Stimulated activated CD4-positive, alpha-beta T cell treated with anti-CD3 and anti-CD28 coated beads, Interleukin-4, amount 100 ng/mL, for 24 hours (primary cell): ENCODE results near the gene WWTR1.

Experiments
- DNase-seq: peaks from one replicate; pipeline ENCODE4 v3.0.0-alpha.2; 2020

Gene WWTR1

GRCh38 chr3:149621218-149622005 is 36.4 kb downstream of the WWTR1 start:
- no peak for DNase-seq

GRCh38 chr3:149620291-149621020 is 37.4 kb downstream of the WWTR1 start:
- DNase-seq, result no peak

GRCh38 chr3:149619136-149619535 is 38.7 kb downstream of the WWTR1 start:
- DNase-seq, result no peak

GRCh38 chr3:149618151-149619123 is 39.4 kb downstream of the WWTR1 start:
- DNase-seq, result no peak

- no peak for DNase-seq
Measured at GRCh38 chr3:149615731-149616221, 42.0 kb downstream of the WWTR1 start.

- DNase-seq, result no peak
Measured at GRCh38 chr3:149613988-149614387, 43.8 kb downstream of the WWTR1 start.

- DNase-seq, result no peak
Measured at GRCh38 chr3:149612456-149612855, 45.4 kb downstream of the WWTR1 start.

GRCh38 chr3:149611149-149611548 is 46.7 kb downstream of the WWTR1 start:
- DNase-seq, result no peak

- DNase-seq, result no peak
Measured at GRCh38 chr3:149610351-149611105, 47.3 kb downstream of the WWTR1 start.

GRCh38 chr3:149609595-149609994 is 48.2 kb downstream of the WWTR1 start:
- DNase-seq, result no peak

GRCh38 chr3:149608987-149609386 is 48.8 kb downstream of the WWTR1 start:
- DNase-seq, result no peak

- DNase-seq, result no peak
Measured at GRCh38 chr3:149605902-149606301, 51.9 kb downstream of the WWTR1 start.

- no peak for DNase-seq
Measured at GRCh38 chr3:149604125-149604875, 53.5 kb downstream of the WWTR1 start.

- DNase-seq, result no peak
Measured at GRCh38 chr3:149603126-149604074, 54.4 kb downstream of the WWTR1 start.

GRCh38 chr3:149600634-149601033 is 57.2 kb downstream of the WWTR1 start:
- no peak for DNase-seq

- no peak for DNase-seq
Measured at GRCh38 chr3:149599236-149599635, 58.6 kb downstream of the WWTR1 start.

- DNase-seq, result no peak
Measured at GRCh38 chr3:149596134-149596770, 61.6 kb downstream of the WWTR1 start.

GRCh38 chr3:149593418-149594160 is 64.2 kb downstream of the WWTR1 start:
- no peak for DNase-seq

- no peak for DNase-seq
Measured at GRCh38 chr3:149592758-149593240, 65.0 kb downstream of the WWTR1 start.
